SK-N-SH (cell line): ENCODE results near the gene TAF1L.

ENCODE experiments used
- EZH2phosphoT487 ChIP-seq: fragments of 200-600 bp; sonication (generic); IDR thresholded peaks from 2 replicates; pipeline ENCODE4 v1.6.1; 2017; ENCODE audit warnings: low read depth, mixed run types, mild to moderate bottlenecking, antibody characterized with exemption, moderate library complexity, borderline replicate concordance
- MXI1 ChIP-seq: IDR thresholded peaks from 2 replicates; pipeline ENCODE4 v1.6.1; 2012; ENCODE audit warnings: mild to moderate bottlenecking, low read depth, low read length, improper control_type of control experiment
- POLR2AphosphoS5 ChIP-seq: IDR thresholded peaks from 2 replicates; pipeline ENCODE4 v1.6.1; 2012; ENCODE audit warnings: low read depth, low read length
- SIN3A ChIP-seq: IDR thresholded peaks from 2 replicates; pipeline ENCODE4 v1.6.1; 2012; ENCODE audit warnings: low read depth, mild to moderate bottlenecking, low read length, moderate library complexity, borderline replicate concordance
- SMC3 ChIP-seq: IDR thresholded peaks from 2 replicates; pipeline ENCODE4 v1.6.1; 2012; ENCODE audit warnings: low read depth, low read length, improper control_type of control experiment
- TF ChIP-seq, protein P1 (sequence below): fragments of 200-600 bp; sonication (generic); IDR thresholded peaks from 2 replicates; pipeline ENCODE4 v1.6.1; 2017; ENCODE audit warnings: antibody characterized with exemption, mild to moderate bottlenecking, moderate library complexity
- TF ChIP-seq, protein P2 (sequence below): IDR thresholded peaks from 2 replicates; pipeline ENCODE4 v1.6.1; 2012; ENCODE audit warnings: mild to moderate bottlenecking, low read depth, low read length, moderate library complexity

DNA sequence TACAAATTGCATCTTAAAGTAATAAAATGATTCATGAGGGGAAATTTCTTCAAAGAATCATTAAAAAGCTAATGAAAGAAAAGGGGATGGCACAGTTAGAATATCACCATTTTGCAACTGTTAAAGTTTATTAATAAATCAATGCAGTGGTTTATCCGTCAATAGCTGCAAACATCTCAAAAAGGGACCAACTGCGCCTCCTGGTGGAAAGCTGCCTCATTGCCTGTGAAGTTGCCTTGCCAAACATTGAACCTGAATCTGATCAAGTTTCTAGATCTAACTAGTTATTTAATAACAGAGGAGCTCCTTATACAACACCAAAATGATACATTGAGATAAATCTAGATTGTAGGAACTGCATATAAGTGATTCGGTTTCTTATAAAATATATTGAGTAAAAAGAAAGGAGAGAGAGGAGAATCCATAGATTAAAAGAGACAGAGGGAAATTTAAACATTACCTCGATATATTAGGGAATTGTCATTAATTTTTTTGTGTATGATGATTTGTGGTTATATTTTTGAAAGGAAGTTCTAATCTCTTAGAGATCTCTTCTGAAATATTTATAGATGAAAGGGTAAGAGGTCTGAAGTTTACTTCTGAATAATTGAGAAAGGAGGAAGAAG is 55.6 kb downstream of the TAF1L start:
- TF ChIP-seq MXI1: no peak
- TF ChIP-seq, protein P1, sequence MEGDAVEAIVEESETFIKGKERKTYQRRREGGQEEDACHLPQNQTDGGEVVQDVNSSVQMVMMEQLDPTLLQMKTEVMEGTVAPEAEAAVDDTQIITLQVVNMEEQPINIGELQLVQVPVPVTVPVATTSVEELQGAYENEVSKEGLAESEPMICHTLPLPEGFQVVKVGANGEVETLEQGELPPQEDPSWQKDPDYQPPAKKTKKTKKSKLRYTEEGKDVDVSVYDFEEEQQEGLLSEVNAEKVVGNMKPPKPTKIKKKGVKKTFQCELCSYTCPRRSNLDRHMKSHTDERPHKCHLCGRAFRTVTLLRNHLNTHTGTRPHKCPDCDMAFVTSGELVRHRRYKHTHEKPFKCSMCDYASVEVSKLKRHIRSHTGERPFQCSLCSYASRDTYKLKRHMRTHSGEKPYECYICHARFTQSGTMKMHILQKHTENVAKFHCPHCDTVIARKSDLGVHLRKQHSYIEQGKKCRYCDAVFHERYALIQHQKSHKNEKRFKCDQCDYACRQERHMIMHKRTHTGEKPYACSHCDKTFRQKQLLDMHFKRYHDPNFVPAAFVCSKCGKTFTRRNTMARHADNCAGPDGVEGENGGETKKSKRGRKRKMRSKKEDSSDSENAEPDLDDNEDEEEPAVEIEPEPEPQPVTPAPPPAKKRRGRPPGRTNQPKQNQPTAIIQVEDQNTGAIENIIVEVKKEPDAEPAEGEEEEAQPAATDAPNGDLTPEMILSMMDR: peak; percentile 98
- TF ChIP-seq, protein P2, sequence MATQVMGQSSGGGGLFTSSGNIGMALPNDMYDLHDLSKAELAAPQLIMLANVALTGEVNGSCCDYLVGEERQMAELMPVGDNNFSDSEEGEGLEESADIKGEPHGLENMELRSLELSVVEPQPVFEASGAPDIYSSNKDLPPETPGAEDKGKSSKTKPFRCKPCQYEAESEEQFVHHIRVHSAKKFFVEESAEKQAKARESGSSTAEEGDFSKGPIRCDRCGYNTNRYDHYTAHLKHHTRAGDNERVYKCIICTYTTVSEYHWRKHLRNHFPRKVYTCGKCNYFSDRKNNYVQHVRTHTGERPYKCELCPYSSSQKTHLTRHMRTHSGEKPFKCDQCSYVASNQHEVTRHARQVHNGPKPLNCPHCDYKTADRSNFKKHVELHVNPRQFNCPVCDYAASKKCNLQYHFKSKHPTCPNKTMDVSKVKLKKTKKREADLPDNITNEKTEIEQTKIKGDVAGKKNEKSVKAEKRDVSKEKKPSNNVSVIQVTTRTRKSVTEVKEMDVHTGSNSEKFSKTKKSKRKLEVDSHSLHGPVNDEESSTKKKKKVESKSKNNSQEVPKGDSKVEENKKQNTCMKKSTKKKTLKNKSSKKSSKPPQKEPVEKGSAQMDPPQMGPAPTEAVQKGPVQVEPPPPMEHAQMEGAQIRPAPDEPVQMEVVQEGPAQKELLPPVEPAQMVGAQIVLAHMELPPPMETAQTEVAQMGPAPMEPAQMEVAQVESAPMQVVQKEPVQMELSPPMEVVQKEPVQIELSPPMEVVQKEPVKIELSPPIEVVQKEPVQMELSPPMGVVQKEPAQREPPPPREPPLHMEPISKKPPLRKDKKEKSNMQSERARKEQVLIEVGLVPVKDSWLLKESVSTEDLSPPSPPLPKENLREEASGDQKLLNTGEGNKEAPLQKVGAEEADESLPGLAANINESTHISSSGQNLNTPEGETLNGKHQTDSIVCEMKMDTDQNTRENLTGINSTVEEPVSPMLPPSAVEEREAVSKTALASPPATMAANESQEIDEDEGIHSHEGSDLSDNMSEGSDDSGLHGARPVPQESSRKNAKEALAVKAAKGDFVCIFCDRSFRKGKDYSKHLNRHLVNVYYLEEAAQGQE: no peak
- TF ChIP-seq EZH2phosphoT487: no peak
- no peak for TF ChIP-seq POLR2AphosphoS5
- no peak for TF ChIP-seq SIN3A
- TF ChIP-seq SMC3: peak; percentile 94
